Stomach (tissue), 4 donors: ENCODE results near the gene ESPNL.
"Not testable (repeated sequence)": the region's sequence is repeated elsewhere in the genome, so short reads cannot be mapped to it uniquely, and the experiment has no call there.

Source experiments
- EP300 ChIP-seq: sonication (generic); formaldehyde crosslinking; IDR thresholded peaks from one replicate; pipeline ENCODE4 v1.6.1; 2017; ENCODE audit warnings: antibody characterized with exemption
- POLR2A ChIP-seq, 4 donors: fragments of 450-650 bp; IDR thresholded peaks; one replicate each; pipeline ENCODE4 v1.6.1; 2016; ENCODE audit warnings: antibody characterized with exemption in 4 of 4, control low read depth in 2 of 4, mild to moderate bottlenecking in 1 of 4, moderate library complexity in 1 of 4
- POLR2AphosphoS5 ChIP-seq, 3 donors: sonication (generic); formaldehyde crosslinking; IDR thresholded peaks; one replicate each; pipeline ENCODE4 v1.6.1; 2016; ENCODE audit warnings: antibody characterized with exemption in 3 of 3
- TF ChIP-seq, protein P1 (sequence below), 7 experiments: fragments of 450-650 bp in 4 of 7; fragments of 200-600 bp in 3 of 7; sonication (generic) in 3 of 7; IDR thresholded peaks; one replicate each; pipeline ENCODE4 v1.5.1; 2016 to 2019; ENCODE audit warnings: antibody characterized with exemption in 7 of 7, control low read depth in 2 of 7, mild to moderate bottlenecking in 1 of 7

DNA sequence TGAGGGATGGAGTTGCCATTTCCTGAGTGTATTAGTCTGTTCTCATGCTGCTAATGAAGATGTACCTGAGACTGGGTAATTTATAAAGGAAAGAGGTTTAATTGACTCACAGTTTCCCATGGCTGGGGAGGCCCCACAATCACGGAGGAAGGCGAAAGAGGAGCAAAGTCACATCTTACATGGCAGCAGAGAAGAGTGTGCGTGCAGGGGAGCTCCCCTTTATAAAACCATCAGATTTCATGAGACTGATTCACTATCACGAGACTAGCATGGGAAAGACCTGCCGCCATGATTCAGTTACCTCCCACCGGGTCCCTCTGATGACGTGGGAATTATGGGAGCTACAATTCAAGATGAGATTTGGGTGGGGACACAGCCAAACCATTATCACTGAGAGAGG, 33.4 kb upstream of the ESPNL start:
- TF ChIP-seq POLR2A (IDR thresholded peaks at IDR 0.05); POLR2AphosphoS5 (IDR thresholded peaks at IDR 0.05); EP300: not testable (repeated sequence)
- TF ChIP-seq, protein P1, sequence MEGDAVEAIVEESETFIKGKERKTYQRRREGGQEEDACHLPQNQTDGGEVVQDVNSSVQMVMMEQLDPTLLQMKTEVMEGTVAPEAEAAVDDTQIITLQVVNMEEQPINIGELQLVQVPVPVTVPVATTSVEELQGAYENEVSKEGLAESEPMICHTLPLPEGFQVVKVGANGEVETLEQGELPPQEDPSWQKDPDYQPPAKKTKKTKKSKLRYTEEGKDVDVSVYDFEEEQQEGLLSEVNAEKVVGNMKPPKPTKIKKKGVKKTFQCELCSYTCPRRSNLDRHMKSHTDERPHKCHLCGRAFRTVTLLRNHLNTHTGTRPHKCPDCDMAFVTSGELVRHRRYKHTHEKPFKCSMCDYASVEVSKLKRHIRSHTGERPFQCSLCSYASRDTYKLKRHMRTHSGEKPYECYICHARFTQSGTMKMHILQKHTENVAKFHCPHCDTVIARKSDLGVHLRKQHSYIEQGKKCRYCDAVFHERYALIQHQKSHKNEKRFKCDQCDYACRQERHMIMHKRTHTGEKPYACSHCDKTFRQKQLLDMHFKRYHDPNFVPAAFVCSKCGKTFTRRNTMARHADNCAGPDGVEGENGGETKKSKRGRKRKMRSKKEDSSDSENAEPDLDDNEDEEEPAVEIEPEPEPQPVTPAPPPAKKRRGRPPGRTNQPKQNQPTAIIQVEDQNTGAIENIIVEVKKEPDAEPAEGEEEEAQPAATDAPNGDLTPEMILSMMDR (IDR thresholded peaks at IDR 0.05) = not testable (repeated sequence)
